Upper lobe of left lung (tissue), 4 donors: ENCODE data around the gene ARIH1.

Experiments
- CTCF ChIP-seq, 6 experiments: fragments of 450-650 bp in 4 of 6; fragments of 200-600 bp in 2 of 6; sonication (generic) in 2 of 6; IDR thresholded peaks; one replicate each; pipeline ENCODE4 v1.5.1; 2016 to 2019; ENCODE audit warnings: antibody characterized with exemption in 6 of 6
- POLR2A ChIP-seq, 4 donors: fragments of 450-650 bp; IDR thresholded peaks; one replicate each; pipeline ENCODE4 v1.5.1; 2016 to 2017; ENCODE audit warnings: antibody characterized with exemption in 4 of 4, mild to moderate bottlenecking in 2 of 4
- POLR2AphosphoS5 ChIP-seq, 2 donors: sonication (generic); formaldehyde crosslinking; IDR thresholded peaks; one replicate each; pipeline ENCODE4 v1.5.1; 2017; ENCODE audit warnings: antibody characterized with exemption in 2 of 2

DNA sequence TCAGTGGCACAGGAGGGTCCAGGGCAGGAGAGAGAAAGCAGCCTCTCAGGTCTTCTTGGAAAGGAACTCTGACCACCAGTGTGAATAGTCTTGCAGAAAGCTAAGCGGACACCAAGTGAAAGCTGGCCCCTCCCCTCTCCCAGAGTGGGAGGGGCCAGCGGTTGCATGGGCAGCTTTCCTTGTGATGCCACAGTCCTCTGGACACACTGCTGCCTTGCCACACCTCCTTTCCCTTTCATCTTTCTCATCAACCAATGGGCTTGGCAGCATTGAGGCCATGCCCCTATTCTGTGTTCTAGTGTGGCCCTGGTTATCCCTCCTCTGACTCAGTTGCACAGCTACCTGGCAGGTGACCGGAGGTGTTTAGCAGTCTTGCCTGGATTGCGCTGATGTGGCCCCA lies 130.7 kb downstream of the ARIH1 start:
- no peak for TF ChIP-seq CTCF (IDR thresholded peaks at IDR 0.05)
- TF ChIP-seq POLR2AphosphoS5 (IDR thresholded peaks at IDR 0.05), result no peak
- TF ChIP-seq POLR2A (IDR thresholded peaks at IDR 0.05), result no peak
